Activated CD4-positive, alpha-beta T cell treated with anti-CD3 and anti-CD28 coated beads for 48 hours (primary cell): ENCODE data around the gene C11orf21.

Source experiments
- DNase-seq: peaks from one replicate; pipeline ENCODE4 v3.0.0-alpha.2; 2020

C11orf21 gene

GRCh38 chr11:2307501-2308331 is 6.0 kb upstream of the C11orf21 start:
- DNase-seq, result peak; percentile 1

- peak; percentile 1 for DNase-seq
Observed at GRCh38 chr11:2306877-2307500, 5.3 kb upstream of the C11orf21 start.

GRCh38 chr11:2306452-2306823 is 4.7 kb upstream of the C11orf21 start:
- DNase-seq, result no peak

DNA sequence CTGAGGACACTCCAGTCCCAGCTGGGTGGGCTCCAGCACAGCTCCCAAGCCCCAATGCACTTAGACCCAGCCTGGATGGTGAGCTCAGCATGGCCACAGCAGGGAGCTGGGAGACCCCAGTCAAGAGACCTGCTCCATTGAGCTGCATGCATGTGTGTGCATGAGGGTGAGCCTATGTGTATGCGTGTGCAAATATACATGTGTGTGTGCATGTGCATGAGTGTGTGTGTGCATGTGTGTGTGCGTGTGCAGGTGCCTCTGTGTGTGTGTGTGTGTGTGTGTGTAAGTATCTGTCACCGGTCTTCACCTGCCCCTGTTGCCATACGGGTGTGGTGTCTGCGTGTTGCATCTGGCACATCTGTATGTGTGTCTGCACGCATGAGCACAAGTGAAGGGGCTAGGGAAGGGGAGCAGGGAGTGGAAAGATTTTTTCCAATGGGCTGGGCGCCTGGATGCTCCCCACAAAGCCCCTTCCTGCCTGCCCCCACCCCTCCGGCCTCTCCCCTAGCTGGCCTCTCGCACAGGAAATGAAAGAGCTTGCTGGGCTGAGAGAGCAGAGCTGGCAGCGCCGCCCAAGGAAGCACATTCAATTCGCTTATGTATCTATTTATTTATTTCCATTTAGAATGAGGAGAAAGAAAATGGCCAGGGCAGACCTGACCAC is 4.2 kb upstream of the C11orf21 start:
- DNase-seq, result peak; percentile 21

DNA sequence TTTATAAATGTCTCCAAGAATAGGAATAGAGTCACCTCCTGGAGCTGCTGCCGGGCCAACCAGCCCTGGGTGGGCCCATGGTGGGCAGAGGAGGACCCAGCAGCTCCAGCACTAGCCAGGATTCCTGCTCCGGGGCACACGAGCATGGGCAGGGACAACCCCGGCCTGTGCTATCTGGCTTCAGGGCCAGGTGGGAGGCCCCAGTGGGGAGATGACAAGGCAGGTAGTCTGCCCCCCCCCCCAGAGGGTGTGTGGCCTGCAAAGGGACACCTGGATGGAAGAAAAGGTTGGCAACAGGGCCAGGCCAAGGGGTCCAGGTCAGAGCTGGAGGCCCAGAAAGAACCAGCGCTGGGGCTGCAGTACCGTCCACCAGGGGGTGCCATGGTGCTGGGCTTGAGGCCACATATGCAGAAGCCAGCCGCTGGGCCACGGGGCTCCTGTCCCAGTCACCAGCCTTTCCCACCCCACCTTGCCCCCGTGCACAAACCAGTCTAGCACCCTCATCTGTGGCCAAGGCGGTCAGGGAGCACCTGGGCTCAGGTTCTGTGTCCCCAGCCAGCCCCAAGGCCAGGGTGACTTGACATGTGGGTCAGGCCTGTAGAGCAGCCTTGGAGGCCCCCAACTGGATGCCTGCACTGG is 3.5 kb upstream of the C11orf21 start:
- DNase-seq, result peak; percentile 92

GRCh38 chr11:2304506-2305139 is 2.9 kb upstream of the C11orf21 start:
- DNase-seq, result peak; percentile 2

DNA sequence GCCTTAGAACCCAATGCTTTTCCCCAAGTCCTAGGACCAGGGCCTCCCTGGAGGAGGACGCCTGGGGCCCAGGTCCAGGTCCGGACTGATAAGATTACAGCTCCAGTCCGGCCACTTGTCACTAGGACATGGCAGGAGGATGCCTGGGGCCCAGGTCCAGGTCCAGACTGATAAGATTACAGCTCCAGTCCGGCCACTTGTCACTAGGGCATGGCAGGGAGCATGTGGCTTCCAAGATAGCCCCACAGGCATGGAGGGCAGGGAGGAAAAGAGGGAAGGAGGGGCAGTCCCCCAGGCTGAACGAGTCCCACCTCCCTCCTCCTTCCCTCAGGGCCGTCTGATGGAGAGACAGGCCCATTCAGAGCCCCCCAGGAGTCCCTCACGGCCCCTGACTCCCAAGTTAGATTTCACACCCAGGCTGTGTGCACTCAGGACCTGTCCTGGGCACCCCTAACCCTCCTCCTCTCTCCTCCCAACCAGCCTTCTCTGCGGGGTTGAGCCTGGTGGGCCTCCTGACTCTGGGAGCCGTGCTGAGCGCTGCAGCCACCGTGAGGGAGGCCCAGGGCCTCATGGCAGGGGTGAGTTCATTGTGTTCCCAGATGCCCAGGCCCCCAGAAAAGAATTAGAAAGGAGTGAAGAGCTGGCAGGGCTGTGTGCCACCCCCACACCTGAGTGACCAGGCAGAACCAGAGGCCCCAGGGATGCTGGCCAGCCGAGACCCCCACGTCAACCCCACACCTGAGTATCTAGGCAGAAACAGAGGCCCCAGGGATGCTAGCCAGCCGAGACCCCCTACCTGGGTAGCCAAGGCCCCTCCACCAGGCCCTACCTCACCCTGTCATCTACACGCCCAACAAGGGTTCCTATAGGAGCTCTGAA is 2.1 kb upstream of the C11orf21 start:
- peak; percentile 2 for DNase-seq

DNA sequence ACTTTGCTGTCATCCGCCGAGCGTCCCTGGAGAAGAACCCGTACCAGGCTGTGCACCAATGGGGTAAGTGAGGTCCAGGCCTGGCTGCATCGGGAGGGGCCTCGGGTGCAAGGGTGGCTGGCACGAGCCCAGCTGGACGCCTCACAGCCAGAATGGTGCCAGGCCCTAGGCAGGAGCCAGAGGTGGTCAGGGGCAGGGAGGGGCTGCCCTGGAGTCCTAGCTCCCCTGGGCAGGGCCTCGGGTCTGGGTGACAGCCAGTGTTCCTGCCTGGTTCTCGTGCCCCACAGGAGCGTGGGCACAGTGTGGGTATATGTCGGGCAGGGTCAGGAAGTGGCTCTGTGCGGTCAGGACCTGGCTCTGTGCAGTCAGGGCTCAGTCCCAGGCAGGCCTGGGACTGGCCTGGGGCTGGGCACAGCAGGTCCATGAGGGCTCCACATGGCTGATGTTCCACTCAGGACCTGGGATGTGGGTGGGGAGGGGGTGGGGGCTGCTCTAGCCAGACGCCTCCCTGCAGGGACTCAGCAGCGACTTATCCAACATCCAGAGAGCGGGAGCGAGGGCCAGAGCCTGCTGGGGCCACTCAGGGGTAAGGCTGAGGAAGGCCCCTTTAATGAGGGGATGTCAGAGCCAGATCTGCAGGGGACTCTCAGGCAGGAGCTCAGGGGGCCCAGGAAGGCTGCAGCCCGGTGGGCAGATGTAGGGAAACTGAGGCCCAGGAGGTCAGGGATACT is 1.3 kb upstream of the C11orf21 start:
- peak; percentile 4 for DNase-seq

DNA sequence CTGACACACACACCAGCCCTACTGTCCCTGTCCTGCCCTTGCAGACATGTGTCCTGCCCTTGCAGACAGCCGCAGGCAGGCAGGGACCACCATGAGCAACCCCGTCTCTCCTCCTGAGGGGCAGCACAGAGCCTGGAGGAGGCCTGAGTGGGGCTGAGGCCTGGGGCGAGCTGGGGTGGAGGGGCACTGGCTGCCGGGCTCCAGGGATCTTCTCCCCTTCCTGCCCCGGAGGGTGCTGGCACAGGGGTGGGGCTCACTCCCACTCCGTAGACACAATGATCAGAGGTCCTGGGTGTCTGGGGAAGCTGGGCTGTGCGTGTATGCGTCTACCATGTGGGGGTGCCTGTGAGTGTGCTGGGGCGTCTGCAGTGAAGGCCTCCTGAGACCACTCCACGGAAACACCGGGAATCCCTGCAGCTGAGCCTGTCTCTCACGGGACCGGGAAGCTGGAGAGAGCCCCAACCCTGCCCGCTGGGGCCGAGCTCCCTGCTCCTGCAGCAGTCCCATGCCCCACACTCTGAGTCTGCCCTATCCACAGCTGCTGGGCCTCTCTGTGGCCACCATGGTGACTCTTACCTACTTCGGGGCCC is 683 bp upstream of the C11orf21 start:
- DNase-seq, result peak; percentile 46

DNA sequence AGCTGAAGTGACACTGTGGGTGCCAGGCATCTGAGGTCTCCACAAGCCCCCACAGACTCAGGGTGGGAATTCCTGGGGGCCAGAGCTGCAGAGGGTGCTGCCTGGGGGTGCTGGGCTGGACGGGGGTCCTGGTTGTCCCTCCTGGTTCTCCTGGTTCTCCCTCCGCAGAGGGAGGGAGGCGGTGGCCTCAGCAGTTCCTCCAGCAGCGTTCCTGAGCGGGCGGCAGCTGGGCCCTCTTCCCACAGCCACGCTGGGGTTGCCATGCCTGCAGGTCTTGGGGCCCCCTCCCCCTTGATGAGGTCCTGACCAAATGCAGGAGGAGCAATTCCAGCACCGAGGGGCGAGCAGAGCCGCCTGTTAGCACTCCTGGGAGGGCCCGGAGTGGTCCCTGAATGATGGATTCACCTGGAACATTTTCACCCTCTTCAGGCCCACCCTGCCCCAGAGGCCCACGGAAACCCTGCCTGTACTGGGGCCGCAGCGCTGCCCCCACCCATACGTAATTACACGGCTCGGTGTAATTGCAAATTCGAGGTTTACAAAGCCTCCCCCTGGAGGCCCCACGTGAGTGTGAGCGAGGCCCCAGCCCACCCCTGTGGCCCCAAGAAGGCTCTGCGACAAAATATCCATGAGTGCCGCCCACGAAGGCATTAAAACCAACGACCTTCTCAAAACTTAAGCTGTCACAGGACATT is 635 bp downstream of the C11orf21 start:
- peak; percentile 25 for DNase-seq

- DNase-seq, result peak; percentile 21
Observed at GRCh38 chr11:2300290-2300935, 1.3 kb downstream of the C11orf21 start.

DNA sequence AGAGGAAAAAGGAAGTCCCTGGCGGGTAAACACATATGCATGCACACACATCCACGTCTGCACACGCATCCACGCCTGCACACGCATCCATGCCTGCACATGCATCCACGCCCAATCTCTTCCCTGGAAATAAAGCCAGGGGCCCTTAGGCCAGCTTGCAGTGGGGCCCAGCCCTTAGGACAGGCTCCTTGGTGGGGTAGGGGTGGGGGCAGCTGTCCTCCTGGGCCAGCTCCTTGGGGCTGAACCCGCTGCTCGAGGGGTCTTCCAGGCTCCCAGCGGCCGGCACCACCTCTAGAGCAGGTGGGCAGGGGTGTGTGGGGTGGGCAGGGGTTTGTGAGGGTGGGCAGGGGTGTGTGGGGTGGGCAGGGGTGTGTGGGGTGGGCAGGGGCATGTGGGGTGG is 1.9 kb downstream of the C11orf21 start:
- DNase-seq, result peak; percentile 1

DNA sequence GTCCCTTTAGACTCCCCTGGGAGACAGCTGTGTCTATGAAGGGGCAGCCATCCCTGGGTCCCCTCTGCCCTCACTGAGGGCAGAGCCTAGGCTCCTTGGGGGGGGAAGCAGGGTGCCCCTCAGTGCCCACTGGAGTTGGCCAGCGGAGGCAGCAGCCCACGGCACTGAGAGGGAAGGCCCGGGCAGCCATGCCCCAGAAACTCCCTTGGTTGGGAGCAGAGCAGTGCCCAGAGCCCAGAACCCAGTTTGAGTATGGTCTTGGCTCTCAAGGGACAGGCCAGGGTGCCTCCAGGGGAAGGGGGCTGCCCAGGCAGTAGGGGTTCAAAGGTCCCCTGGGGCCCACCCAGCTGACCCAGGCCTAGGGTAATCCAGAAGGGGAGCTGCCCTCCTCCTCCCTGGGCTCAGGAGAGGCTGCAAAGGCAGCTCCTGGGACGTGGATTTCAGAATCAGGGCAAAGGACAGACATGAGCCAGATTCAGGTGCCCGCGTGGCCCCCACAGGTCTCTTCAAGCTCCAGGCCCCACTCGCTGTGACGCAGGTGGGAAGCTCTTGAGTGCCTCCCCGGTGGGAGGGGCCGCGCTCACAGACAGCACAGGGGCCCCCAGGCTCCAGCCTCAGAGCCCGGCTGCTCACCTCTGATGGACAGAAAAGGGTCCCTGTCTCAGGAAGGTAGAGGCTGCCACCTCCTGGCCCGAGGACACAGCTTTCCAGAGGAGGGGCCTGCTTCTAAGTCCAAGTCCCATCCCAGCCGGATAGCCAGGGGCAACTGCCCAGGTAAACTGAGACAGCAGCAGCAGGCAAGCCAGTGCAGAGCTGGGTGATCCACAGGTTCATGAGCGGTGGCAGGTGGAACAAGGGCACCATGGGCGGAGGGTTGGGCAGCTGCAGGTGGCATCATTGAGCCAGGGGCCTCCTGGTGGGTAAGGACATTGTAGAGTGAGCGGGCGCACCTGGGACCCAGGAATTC is 2.6 kb downstream of the C11orf21 start:
- peak; percentile 41 for DNase-seq

GRCh38 chr11:2298131-2298794 is 3.5 kb downstream of the C11orf21 start:
- DNase-seq, result peak; percentile 1

DNA sequence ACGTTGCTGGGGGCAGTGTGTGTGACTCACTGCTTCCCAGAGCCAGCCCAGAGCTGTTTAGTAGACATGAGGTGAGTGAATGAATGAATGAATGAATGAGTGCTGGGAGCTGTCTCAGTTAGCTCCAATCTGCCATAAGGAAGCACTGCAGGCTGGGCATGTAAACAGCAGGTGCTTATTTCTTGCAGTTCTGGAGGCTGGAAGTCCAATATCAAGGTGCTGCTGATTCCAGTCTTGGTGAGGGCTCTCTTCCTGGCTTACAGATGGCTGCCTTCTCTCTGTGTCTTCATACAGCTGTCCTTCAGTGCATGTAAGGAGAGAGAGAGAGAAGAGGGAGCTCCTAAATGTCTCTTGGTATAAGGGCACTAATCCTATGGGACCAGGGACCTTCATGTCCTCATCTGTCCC is 4.1 kb downstream of the C11orf21 start:
- DNase-seq, result peak; percentile 0

GRCh38 chr11:2296913-2297622 is 4.7 kb downstream of the C11orf21 start:
- peak; percentile 1 for DNase-seq
